Mesenchymal stem cell (in vitro differentiated cells and primary cell): ENCODE results near the gene FEZ2.
A peak's percentile ranks its signal among the peaks of the same experiment; 100 is the strongest.

Experiments
- DNase-seq: peaks from one replicate; pipeline ENCODE4 v3.0.0-alpha.2; 2013
- H2AFZ ChIP-seq: one replicate; pipeline ENCODE4 v1.6.1; 2013; ENCODE audit warnings: low read depth, mild to moderate bottlenecking, control low read depth, inconsistent platforms, low read length, moderate library complexity
- H2AK5ac ChIP-seq: 2 replicates; pipeline ENCODE4 v1.6.1; 2013; ENCODE audit warnings: low read length, moderate library complexity, mild to moderate bottlenecking, inconsistent platforms; ENCODE audit not compliant: severe bottlenecking
- H2BK120ac ChIP-seq: one replicate; pipeline ENCODE4 v1.6.1; 2013; ENCODE audit warnings: low read depth, mild to moderate bottlenecking, inconsistent platforms, low read length, moderate library complexity
- H2BK12ac ChIP-seq, 2 experiments: one replicate each; pipeline ENCODE4 v1.6.1; 2013; ENCODE audit warnings: inconsistent platforms in 2 of 2, low read length in 2 of 2, mild to moderate bottlenecking in 2 of 2, moderate library complexity in 2 of 2, control low read depth in 1 of 2
- H2BK15ac ChIP-seq: one replicate; pipeline ENCODE4 v1.6.1; 2013; ENCODE audit warnings: mild to moderate bottlenecking, low read depth, inconsistent platforms; ENCODE audit not compliant: poor library complexity, severe bottlenecking
- H2BK5ac ChIP-seq: 2 replicates; pipeline ENCODE4 v1.6.1; 2013; ENCODE audit warnings: low read depth, mild to moderate bottlenecking, low read length, control low read depth, inconsistent platforms; ENCODE audit not compliant: poor library complexity, severe bottlenecking
- H3K14ac ChIP-seq, 2 experiments: one replicate each; pipeline ENCODE4 v1.6.1; 2013; ENCODE audit warnings: inconsistent platforms in 2 of 2, low read length in 2 of 2, control low read depth in 1 of 2, mild to moderate bottlenecking in 1 of 2, moderate library complexity in 1 of 2
- H3K18ac ChIP-seq, 2 experiments: one replicate each; pipeline ENCODE4 v1.6.1; 2013; ENCODE audit warnings: inconsistent platforms in 2 of 2, low read length in 2 of 2, control low read depth in 1 of 2, low read depth in 1 of 2, mild to moderate bottlenecking in 1 of 2
- H3K23ac ChIP-seq, 2 experiments: one replicate each; pipeline ENCODE4 v1.6.1; 2013; ENCODE audit warnings: inconsistent platforms in 2 of 2, low read length in 2 of 2, mild to moderate bottlenecking in 2 of 2, moderate library complexity in 2 of 2, control low read depth in 1 of 2
- H3K27ac ChIP-seq: 2 replicates; pipeline ENCODE4 v1.5.1; 2013; ENCODE audit warnings: mild to moderate bottlenecking, moderate library complexity, low read length, control low read depth, inconsistent platforms; ENCODE audit not compliant: poor library complexity, severe bottlenecking
- H3K27me3 ChIP-seq, 2 experiments: 2 replicates each; pipeline versions ENCODE4 v1.6.1 to v1.7.0; 2013; ENCODE audit warnings: low read length in 2 of 2, mild to moderate bottlenecking in 2 of 2, moderate library complexity in 2 of 2, control low read depth in 1 of 2, inconsistent platforms in 1 of 2; ENCODE audit not compliant: control insufficient read depth in 1 of 2, insufficient read depth in 1 of 2
- H3K36me3 ChIP-seq, 2 experiments: 2 replicates each; pipeline versions ENCODE4 v1.6.1 to v1.7.0; 2013; ENCODE audit warnings: low read length in 2 of 2, control low read depth in 1 of 2, inconsistent platforms in 1 of 2, low read depth in 1 of 2, mild to moderate bottlenecking in 1 of 2; ENCODE audit not compliant: insufficient read depth in 2 of 2, control insufficient read depth in 1 of 2
- H3K4ac ChIP-seq, 2 experiments: one replicate each; pipeline ENCODE4 v1.6.1; 2013; ENCODE audit warnings: inconsistent platforms in 2 of 2, low read length in 2 of 2, mild to moderate bottlenecking in 2 of 2, moderate library complexity in 2 of 2, control low read depth in 1 of 2, low read depth in 1 of 2
- H3K4me1 ChIP-seq: 2 replicates; pipeline ENCODE4 v1.6.1; 2013; ENCODE audit warnings: low read depth, low read length, control low read depth; ENCODE audit not compliant: control insufficient read depth, insufficient read depth
- H3K4me2 ChIP-seq: 2 replicates; pipeline ENCODE4 v1.6.1; 2013; ENCODE audit warnings: low read length, mild to moderate bottlenecking, inconsistent platforms; ENCODE audit not compliant: poor library complexity, severe bottlenecking
- H3K4me3 ChIP-seq, 2 experiments: 2 replicates each; pipeline versions ENCODE4 v1.5.1 to v1.7.0; 2013; ENCODE audit warnings: low read length in 2 of 2, mild to moderate bottlenecking in 2 of 2, control low read depth in 1 of 2, low read depth in 1 of 2; ENCODE audit not compliant: insufficient read depth in 1 of 2
- H3K79me1 ChIP-seq: replicated peaks from 2 replicates; pipeline ENCODE4 v1.6.1; 2013; ENCODE audit warnings: mild to moderate bottlenecking, control low read depth, low read length, inconsistent platforms; ENCODE audit not compliant: poor library complexity, severe bottlenecking
- H3K9ac ChIP-seq: 2 replicates; pipeline ENCODE4 v1.7.0; 2013; ENCODE audit warnings: mild to moderate bottlenecking, low read length, moderate library complexity
- H3K9me3 ChIP-seq: 2 replicates; pipeline ENCODE4 v1.7.0; 2013; ENCODE audit warnings: mild to moderate bottlenecking, low read length; ENCODE audit not compliant: control insufficient read depth
- H4K8ac ChIP-seq: one replicate; pipeline ENCODE4 v1.6.1; 2013; ENCODE audit warnings: inconsistent platforms, mild to moderate bottlenecking, low read length, moderate library complexity
- H4K91ac ChIP-seq: one replicate; pipeline ENCODE4 v1.6.1; 2013; ENCODE audit warnings: mild to moderate bottlenecking, low read length, inconsistent platforms
- WGBS: methylation state at CpG from one replicate; pipeline ENCODE4 v1.1.7; 2013; ENCODE audit warnings: mixed read lengths; 5-methylcytosine and 5-hydroxymethylcytosine counted together

The FEZ2 gene

DNA sequence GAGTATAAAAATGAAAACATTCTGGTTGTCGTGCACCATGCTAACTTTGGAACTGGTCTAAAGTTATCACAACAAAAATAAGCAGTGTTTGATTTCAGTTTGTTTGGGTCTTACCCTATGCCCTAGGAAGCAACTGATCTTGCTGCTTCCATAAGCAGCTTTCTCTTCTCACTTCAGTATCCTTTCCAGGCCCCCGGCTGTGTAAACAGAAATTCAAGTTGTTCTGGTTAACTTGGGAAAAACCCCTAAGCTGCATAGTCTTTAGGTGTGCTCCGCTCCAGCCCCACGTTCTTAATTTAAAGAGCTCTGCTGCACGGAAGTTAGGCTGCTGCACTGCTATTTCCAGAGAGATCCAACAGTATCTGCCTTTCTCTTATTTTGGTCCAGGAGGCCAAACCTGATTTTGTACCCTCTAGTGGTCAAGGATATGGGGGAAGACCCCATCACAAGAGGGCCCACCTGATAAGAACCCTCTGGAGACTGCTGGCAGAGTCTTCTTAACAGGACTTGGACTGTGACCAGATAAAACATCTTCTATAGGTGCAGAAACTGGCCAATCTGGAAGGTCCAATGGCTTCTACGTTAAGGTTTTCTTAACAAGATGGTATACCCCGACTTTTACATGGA, 69.1 kb downstream of the FEZ2 start:
- no peak overlapping the region for H4K8ac ChIP-seq
- H3K4me2 ChIP-seq = no peak overlapping the region
- H3K36me3 ChIP-seq = peaks cover 15 to 36% of the 10 kb centered on the region in 2 experiments
- no peak overlapping the region for H2AFZ ChIP-seq
- no peak overlapping the region for H3K4ac ChIP-seq
- peak overlapping the region in 1 of 2 experiments; percentile 18 for H3K18ac ChIP-seq
- no peaks in the 10 kb centered on the region for H3K4me1 ChIP-seq
- no peak overlapping the region for H3K4me3 ChIP-seq
- 91% methylated on average over 7 of the region's 7 CpGs for WGBS
- H2AK5ac ChIP-seq = no peak overlapping the region
- H2BK120ac ChIP-seq = no peak overlapping the region
- no peak overlapping the region for H2BK15ac ChIP-seq
- peaks cover 14% of the 10 kb centered on the region for H3K79me1 ChIP-seq
- H3K14ac ChIP-seq = no peak overlapping the region
- H3K9me3 ChIP-seq = no peaks in the 10 kb centered on the region
- no peak overlapping the region for H4K91ac ChIP-seq
- no peaks in the 10 kb centered on the region for H3K27me3 ChIP-seq
- DNase-seq = no peak
- H2BK12ac ChIP-seq = no peak overlapping the region
- H3K27ac ChIP-seq = no peak overlapping the region
- no peak overlapping the region for H3K9ac ChIP-seq
- H2BK5ac ChIP-seq = no peak overlapping the region
- H3K23ac ChIP-seq = no peak overlapping the region

DNA sequence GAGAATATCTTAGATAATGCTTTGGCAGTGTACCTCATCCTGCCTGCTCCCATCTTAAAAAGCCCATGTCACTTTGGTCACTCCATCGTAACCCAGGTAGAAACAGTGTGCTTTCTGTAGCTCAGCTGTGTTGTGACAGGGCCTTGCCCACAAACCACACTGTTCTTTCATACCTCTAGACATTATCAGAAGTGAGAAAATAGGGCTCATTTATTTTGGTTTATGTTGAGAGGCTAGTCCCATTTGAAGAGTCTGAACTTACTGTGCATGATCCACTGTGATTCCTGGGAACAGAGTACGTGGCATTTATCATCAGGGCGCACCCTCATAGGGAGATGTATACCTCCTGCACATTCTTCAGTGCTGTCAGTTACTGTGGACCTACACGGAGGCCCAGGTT, 69.7 kb downstream of the FEZ2 start:
- no peak overlapping the region for H3K9ac ChIP-seq
- no peaks in the 10 kb centered on the region for H3K4me1 ChIP-seq
- H2AFZ ChIP-seq = no peak overlapping the region
- H3K9me3 ChIP-seq = no peaks in the 10 kb centered on the region
- no peak overlapping the region for H2BK120ac ChIP-seq
- H2BK15ac ChIP-seq = no peak overlapping the region
- no peak overlapping the region for H3K18ac ChIP-seq
- H4K8ac ChIP-seq = no peak overlapping the region
- no peak overlapping the region for H4K91ac ChIP-seq
- H3K79me1 ChIP-seq = peaks cover 16% of the 10 kb centered on the region
- no peaks in the 10 kb centered on the region for H3K27me3 ChIP-seq
- no peak for DNase-seq
- peaks cover 17 to 39% of the 10 kb centered on the region in 2 experiments for H3K36me3 ChIP-seq
- no peak overlapping the region for H2AK5ac ChIP-seq
- no peak overlapping the region for H2BK12ac ChIP-seq
- H3K4me3 ChIP-seq = no peak overlapping the region
- H3K14ac ChIP-seq = no peak overlapping the region
- no peak overlapping the region for H3K4ac ChIP-seq
- no peak overlapping the region for H2BK5ac ChIP-seq
- H3K4me2 ChIP-seq = no peak overlapping the region
- 97% methylated on average over 4 of the region's 4 CpGs for WGBS
- no peak overlapping the region for H3K23ac ChIP-seq
- H3K27ac ChIP-seq = no peak overlapping the region

DNA sequence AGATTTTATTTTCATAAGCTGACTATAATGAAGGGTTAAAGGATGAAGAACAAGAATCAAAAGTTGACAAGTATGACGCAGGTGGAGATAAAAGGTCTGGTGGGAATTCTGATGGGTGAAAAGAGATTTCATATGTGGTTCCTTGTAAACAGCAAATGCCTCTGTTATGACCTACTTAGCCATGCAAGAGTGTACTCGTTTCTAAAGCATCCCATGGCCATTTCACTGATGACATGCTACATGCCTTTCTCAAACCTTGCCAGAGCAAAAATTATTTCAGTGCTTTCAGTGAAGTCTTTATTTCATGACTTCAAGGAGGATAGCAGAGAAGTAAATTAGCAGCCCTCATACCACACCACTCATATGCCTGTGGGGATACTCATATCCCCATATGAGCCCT, 71.7 kb downstream of the FEZ2 start:
- H3K18ac ChIP-seq = no peak overlapping the region
- no peak overlapping the region for H4K91ac ChIP-seq
- H3K79me1 ChIP-seq = peaks cover 21% of the 10 kb centered on the region
- no peak overlapping the region for H3K23ac ChIP-seq
- no peaks in the 10 kb centered on the region for H3K4me1 ChIP-seq
- H2AK5ac ChIP-seq = no peak overlapping the region
- no peak overlapping the region for H2BK5ac ChIP-seq
- H3K4me3 ChIP-seq = no peak overlapping the region
- no peak overlapping the region for H3K9ac ChIP-seq
- no peak overlapping the region for H4K8ac ChIP-seq
- no peaks in the 10 kb centered on the region for H3K9me3 ChIP-seq
- no peak overlapping the region for H3K4me2 ChIP-seq
- no peak overlapping the region for H2BK12ac ChIP-seq
- H2AFZ ChIP-seq = no peak overlapping the region
- peaks cover 19 to 41% of the 10 kb centered on the region in 2 experiments for H3K36me3 ChIP-seq
- no peak overlapping the region for H3K27ac ChIP-seq
- no peak overlapping the region for H2BK120ac ChIP-seq
- DNase-seq = no peak
- no peaks in the 10 kb centered on the region for H3K27me3 ChIP-seq
- no peak overlapping the region for H3K14ac ChIP-seq
- no peak overlapping the region for H2BK15ac ChIP-seq
- no peak overlapping the region for H3K4ac ChIP-seq
- WGBS = 46% methylated on average over 2 of the region's 2 CpGs

DNA sequence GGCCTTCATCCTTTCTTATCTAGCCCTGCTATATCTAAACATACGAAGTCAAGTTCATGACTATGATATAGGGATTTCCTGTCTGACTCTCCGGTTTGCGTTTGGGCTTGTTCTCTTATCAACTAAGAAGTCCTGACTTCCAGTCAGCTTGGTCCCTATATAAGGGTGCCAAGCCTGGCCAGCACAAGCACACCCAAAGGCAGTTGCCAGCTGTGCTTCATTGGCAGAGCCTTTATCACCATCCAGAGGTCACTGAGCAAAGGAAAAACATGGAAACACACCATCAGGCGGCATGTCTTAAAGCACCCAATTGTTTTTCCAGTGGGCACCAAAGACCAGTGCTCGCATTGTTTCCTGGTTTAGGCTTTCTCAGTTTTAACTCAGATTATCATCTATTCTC, 72.7 kb downstream of the FEZ2 start:
- no peak overlapping the region for H2BK5ac ChIP-seq
- no peak overlapping the region for H4K91ac ChIP-seq
- no peaks in the 10 kb centered on the region for H3K9me3 ChIP-seq
- no peak for DNase-seq
- no peak overlapping the region for H3K4me2 ChIP-seq
- H3K23ac ChIP-seq = no peak overlapping the region
- peaks cover 22 to 51% of the 10 kb centered on the region in 2 experiments for H3K36me3 ChIP-seq
- no peak overlapping the region for H2BK15ac ChIP-seq
- no peak overlapping the region for H3K14ac ChIP-seq
- H3K4me3 ChIP-seq = no peak overlapping the region
- H3K27ac ChIP-seq = no peak overlapping the region
- H3K27me3 ChIP-seq = no peaks in the 10 kb centered on the region
- H4K8ac ChIP-seq = no peak overlapping the region
- H2AFZ ChIP-seq = no peak overlapping the region
- H3K4ac ChIP-seq = no peak overlapping the region
- 81% methylated on average over 5 of the region's 5 CpGs for WGBS
- no peak overlapping the region for H3K9ac ChIP-seq
- no peak overlapping the region for H3K18ac ChIP-seq
- no peak overlapping the region for H2BK12ac ChIP-seq
- no peaks in the 10 kb centered on the region for H3K4me1 ChIP-seq
- H2AK5ac ChIP-seq = no peak overlapping the region
- no peak overlapping the region for H2BK120ac ChIP-seq
- peaks cover 25% of the 10 kb centered on the region for H3K79me1 ChIP-seq
